GM18861 (cell line): ENCODE measurements around the gene MRTO4.

ENCODE experiments used
- ATAC-seq: cut with Tn5 transposase; IDR thresholded peaks from one replicate; pipeline ENCODE4 v1.9.1; 2021; ENCODE audit not compliant: unreplicated experiment

MRTO4 gene

GRCh38 chr1:19308509-19308907, 56.9 kb downstream of the MRTO4 start:
- no peak for ATAC-seq

GRCh38 chr1:19309123-19309813, 57.7 kb downstream of the MRTO4 start:
- ATAC-seq: no peak
